Measurements from ENCODE around the gene MUTYH.

GRCh38 chr1:45345014-45345413, 4.8 kb upstream of the MUTYH start:
- TF ChIP-seq EP300 (IDR thresholded peaks at IDR 0.05) (no peak), POLR2A (IDR thresholded peaks at IDR 0.05) (no peak)
- TF ChIP-seq, protein P1, sequence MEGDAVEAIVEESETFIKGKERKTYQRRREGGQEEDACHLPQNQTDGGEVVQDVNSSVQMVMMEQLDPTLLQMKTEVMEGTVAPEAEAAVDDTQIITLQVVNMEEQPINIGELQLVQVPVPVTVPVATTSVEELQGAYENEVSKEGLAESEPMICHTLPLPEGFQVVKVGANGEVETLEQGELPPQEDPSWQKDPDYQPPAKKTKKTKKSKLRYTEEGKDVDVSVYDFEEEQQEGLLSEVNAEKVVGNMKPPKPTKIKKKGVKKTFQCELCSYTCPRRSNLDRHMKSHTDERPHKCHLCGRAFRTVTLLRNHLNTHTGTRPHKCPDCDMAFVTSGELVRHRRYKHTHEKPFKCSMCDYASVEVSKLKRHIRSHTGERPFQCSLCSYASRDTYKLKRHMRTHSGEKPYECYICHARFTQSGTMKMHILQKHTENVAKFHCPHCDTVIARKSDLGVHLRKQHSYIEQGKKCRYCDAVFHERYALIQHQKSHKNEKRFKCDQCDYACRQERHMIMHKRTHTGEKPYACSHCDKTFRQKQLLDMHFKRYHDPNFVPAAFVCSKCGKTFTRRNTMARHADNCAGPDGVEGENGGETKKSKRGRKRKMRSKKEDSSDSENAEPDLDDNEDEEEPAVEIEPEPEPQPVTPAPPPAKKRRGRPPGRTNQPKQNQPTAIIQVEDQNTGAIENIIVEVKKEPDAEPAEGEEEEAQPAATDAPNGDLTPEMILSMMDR (IDR thresholded peaks at IDR 0.05): no peak

Measured in ovary (tissue), 3 donors.